ENCODE data around the gene GFOD1. TPM values are rescaled to one million over a fixed set of nuclear protein-coding genes. Genes with fewer than 3 reads are reported as not detected.

The GFOD1 gene
- total and polyA plus RNA-seq, 11 donors: 16.2 to 65.8 (median 41.5) TPM

- peak overlapping the region; percentile 8 to 76 (median 60) for H3K27ac ChIP-seq
- ATAC-seq (peak; percentile 49 to 68 (median 56)), DNase-seq (no peak)
- no peak overlapping the region for H3K4me3 ChIP-seq
- WGBS, 4 donors: 57 to 61% (median 61%) methylated on average over 10 of the region's 10 CpGs
- H3K27me3 ChIP-seq: no peaks in the 10 kb centered on the region
- peaks cover 0 to 13% (median 0%) of the 10 kb centered on the region in 9 donors for H3K36me3 ChIP-seq
- intact Hi-C loops (cut with DNase I): no loop called here
- H3K9me3 ChIP-seq: peaks cover 0 to 7% (median 0%) of the 10 kb centered on the region in 12 donors
- H3K4me1 ChIP-seq: peaks cover 9 to 89% (median 61%) of the 10 kb centered on the region in 12 donors
- no peak for TF ChIP-seq CTCF (IDR thresholded peaks at IDR 0.05)
- no peak for TF ChIP-seq POLR2A (IDR thresholded peaks at IDR 0.05)
Observed at GRCh38 chr6:13470238-13471140, 16.9 kb downstream of the GFOD1 start.

GRCh38 chr6:13469693-13470092 lies 17.7 kb downstream of the GFOD1 start:
- no peaks in the 10 kb centered on the region for H3K27me3 ChIP-seq
- intact Hi-C loops (cut with DNase I): no loop called here
- H3K9me3 ChIP-seq: peaks cover 0 to 7% (median 0%) of the 10 kb centered on the region in 12 donors
- no peak for TF ChIP-seq CTCF (IDR thresholded peaks at IDR 0.05)
- TF ChIP-seq POLR2A (IDR thresholded peaks at IDR 0.05): no peak
- DNase-seq (no peak), ATAC-seq (no peak)
- peaks cover 9 to 92% (median 63%) of the 10 kb centered on the region in 12 donors for H3K4me1 ChIP-seq
- peak overlapping the region in 10 of 12 donors; percentile 8 to 76 (median 62) for H3K27ac ChIP-seq
- H3K36me3 ChIP-seq: peaks cover 0 to 13% (median 0%) of the 10 kb centered on the region in 9 donors
- WGBS, 4 donors: 74 to 92% (median 85%) methylated on average over 2 of the region's 2 CpGs
- H3K4me3 ChIP-seq: no peak overlapping the region

- peaks cover 0 to 7% (median 0%) of the 10 kb centered on the region in 12 donors for H3K9me3 ChIP-seq
- no peaks in the 10 kb centered on the region for H3K27me3 ChIP-seq
- intact Hi-C loops (cut with DNase I): no loop called here
- H3K4me3 ChIP-seq: no peak overlapping the region
- 36 to 66% (median 53%) methylated on average over 1 of the region's 1 CpG for WGBS, 4 donors
- ATAC-seq (peak in 1 of 4 donors; percentile 7), DNase-seq (no peak)
- H3K27ac ChIP-seq: peak overlapping the region in 9 of 12 donors; percentile 24 to 76 (median 58)
- peaks cover 0 to 13% (median 0%) of the 10 kb centered on the region in 9 donors for H3K36me3 ChIP-seq
- peaks cover 9 to 90% (median 62%) of the 10 kb centered on the region in 12 donors for H3K4me1 ChIP-seq
- TF ChIP-seq CTCF (IDR thresholded peaks at IDR 0.05) (no peak), POLR2A (IDR thresholded peaks at IDR 0.05) (no peak)
Observed at GRCh38 chr6:13468839-13469238, 18.6 kb downstream of the GFOD1 start.

GRCh38 chr6:13467216-13467600 lies 20.2 kb downstream of the GFOD1 start:
- Histone ChIP-seq H3K4me3 (peak overlapping the region in 1 of 12 donors; percentile 12), H3K27me3 (no peaks in the 10 kb centered on the region), H3K36me3 (peaks cover 0 to 16% (median 0%) of the 10 kb centered on the region in 9 donors), H3K9me3 (peaks cover 0 to 7% (median 0%) of the 10 kb centered on the region in 12 donors), H3K27ac (peak overlapping the region; percentile 23 to 73 (median 58)), H3K4me1 (peaks cover 13 to 88% (median 61%) of the 10 kb centered on the region in 12 donors)
- WGBS, 4 donors: 55 to 67% (median 60%) methylated on average over 3 of the region's 3 CpGs
- peak; percentile 58 to 73 (median 62) for ATAC-seq
- intact Hi-C loops (cut with DNase I): no loop called here
- TF ChIP-seq CTCF (IDR thresholded peaks at IDR 0.05) (no peak), POLR2A (IDR thresholded peaks at IDR 0.05) (no peak)
- peak in 1 of 5 donors; percentile 50 for DNase-seq

All from heart left ventricle (tissue), 16 donors.